HuH-7 (cell line): ENCODE results near the gene UGT1A1.
"Not testable (repeated sequence)": the region's sequence is repeated elsewhere in the genome, so short reads cannot be mapped to it uniquely, and the experiment has no call there.

Source experiments
- DNase-seq: peaks from one replicate; pipeline ENCODE4 v3.0.0; 2011; ENCODE audit warnings: low spot score

Gene UGT1A1

GRCh38 chr2:233760043-233760442, at the start of gene UGT1A1:
TSS of gene UGT1A1 (plus strand) at chr2:233760270. CDS start at chr2:233760288, 18 bp downstream.
- DNase-seq: peak; percentile 35

DNA sequence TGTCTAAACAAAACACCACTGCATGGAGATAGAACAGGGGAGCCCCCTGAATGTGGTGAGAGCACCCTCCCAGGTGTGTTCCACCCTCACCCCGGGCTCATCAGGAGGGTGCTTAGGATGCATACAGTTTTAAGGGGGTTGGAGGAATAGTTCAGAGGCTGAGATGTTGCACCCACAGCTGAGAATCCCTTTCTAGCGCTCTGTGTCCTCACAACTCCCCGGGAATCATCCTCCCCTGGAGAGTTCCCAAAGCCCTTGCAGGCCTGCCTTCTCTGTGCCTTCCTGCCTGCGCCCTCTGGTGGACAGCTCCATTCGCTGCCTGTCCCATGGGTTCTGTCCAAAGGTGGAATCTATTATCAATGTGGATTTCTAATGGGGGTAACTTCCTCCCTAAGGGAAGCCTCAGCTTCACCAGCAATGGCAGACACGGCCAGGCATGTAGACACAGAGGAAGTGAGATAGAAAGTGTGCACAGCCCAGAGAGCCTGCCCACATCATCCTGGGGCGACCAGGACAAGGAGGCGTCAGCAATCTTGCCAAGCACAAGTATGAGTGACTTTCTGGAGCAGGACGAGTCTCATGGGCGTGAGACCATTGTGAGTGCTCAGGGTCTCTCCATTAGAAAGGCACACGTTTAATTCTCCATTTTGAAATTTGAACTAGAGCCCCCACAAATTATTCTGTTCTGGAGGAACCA, 48.6 kb upstream of the UGT1A1 start:
- DNase-seq: peak; percentile 70

DNA sequence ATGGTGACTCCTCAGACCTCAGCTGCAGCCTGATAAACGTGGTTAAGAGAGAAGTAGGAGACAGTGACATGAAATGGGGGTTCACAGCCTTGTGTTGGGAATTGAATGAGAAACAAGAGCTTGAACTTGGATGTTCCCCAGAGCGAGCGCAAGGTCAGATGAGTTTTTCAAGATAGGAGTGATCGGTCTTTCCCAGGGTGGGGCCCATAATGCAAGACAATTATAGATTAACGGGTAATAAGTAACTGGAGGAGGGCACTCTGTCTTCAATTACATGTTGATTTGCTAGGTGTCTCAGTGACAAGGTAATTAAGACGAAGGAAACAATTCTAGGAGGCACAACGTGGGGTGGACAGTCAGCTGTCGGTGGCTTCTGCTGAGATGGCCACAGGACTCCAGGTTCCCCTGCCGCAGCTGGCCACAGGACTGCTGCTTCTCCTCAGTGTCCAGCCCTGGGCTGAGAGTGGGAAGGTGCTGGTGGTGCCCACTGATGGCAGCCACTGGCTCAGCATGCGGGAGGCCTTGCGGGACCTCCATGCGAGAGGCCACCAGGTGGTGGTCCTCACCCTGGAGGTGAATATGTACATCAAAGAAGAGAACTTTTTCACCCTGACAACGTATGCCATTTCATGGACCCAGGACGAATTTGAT, 47.3 kb upstream of the UGT1A1 start, which contains the start of gene UGT1A5:
Gene UGT1A5, plus strand, starts transcription at position 297 of the 651 bp plus-strand sequence. Its CDS starts 85 bp downstream, at position 382.
- no peak for DNase-seq

DNA sequence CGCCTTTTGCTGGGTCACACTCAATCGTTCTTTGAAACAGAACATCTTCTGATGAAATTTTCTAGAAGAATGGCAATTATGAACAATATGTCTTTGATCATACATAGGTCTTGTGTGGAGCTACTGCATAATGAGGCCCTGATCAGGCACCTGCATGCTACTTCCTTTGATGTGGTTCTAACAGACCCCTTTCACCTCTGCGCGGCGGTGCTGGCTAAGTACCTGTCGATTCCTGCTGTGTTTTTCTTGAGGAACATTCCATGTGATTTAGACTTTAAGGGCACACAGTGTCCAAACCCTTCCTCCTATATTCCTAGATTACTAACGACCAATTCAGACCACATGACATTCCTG, 46.8 kb upstream of the UGT1A1 start:
- DNase-seq: no peak

DNA sequence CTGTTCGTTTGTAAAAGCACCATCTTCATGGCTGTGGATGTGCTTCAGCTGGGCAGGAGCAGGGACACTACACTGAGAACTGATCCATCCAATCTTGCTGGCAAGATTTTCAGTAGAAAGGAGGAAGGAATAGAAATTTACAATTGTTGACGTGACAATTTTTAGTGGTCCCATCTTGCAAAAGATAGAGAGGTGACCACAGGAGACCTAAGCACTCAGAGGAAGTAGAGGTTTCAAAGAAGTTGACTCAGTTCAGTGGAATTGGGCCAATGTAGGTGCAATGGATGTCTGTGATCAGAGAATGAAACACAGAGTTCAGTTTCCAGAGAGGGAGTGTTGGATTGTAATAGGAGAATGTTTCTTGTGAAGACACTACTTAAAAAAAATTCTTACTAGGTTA, 45.9 kb upstream of the UGT1A1 start:
- no peak for DNase-seq

DNA sequence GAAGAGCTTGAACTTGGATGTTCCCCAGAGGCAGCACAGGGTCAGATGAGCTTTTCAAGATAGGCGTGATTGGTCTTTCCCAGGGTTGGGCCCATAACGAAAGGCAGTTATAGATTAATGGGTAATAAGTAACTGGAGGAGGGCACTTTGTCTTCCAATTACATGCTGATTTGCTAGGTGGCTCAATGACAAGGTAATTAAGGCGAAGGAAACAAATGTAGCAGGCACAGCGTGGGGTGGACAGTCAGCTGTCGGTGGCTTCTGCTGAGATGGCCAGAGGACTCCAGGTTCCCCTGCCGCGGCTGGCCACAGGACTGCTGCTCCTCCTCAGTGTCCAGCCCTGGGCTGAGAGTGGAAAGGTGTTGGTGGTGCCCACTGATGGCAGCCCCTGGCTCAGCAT, 41.5 kb upstream of the UGT1A1 start, which contains the start of gene UGT1A4:
Gene UGT1A4, plus strand, starts transcription at position 185 of the 400 bp plus-strand sequence. Its CDS starts 85 bp downstream, at position 270.
- DNase-seq: no peak

DNA sequence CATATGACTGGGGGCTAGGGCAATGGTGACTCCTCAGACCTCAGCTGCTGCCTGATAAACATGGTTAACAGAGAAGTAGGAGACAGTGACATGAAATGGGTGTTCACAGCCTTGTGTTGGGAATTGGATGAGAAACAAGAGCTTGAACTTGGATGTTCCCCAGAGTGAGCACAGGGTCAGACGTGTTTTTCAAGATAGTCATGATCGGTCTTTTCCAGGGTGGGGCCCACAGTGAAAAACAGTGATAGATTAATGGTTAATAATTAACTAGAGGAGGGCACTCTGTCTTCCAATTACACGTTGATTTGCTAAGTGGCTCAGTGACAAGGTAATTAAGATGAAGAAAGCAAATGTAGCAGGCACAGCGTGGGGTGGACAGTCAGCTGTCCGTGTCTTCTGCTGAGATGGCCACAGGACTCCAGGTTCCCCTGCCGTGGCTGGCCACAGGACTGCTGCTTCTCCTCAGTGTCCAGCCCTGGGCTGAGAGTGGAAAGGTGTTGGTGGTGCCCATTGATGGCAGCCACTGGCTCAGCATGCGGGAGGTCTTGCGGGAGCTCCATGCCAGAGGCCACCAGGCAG, 31.3 kb upstream of the UGT1A1 start, which contains the start of gene UGT1A3:
Gene UGT1A3, plus strand, starts transcription at position 320 of the 579 bp plus-strand sequence. Its CDS starts 85 bp downstream, at position 405.
- DNase-seq: peak; percentile 26

- peak; percentile 29 for DNase-seq
These were observed 23.0 kb upstream of the UGT1A1 start for GRCh38 chr2:233736868-233737653.

DNA sequence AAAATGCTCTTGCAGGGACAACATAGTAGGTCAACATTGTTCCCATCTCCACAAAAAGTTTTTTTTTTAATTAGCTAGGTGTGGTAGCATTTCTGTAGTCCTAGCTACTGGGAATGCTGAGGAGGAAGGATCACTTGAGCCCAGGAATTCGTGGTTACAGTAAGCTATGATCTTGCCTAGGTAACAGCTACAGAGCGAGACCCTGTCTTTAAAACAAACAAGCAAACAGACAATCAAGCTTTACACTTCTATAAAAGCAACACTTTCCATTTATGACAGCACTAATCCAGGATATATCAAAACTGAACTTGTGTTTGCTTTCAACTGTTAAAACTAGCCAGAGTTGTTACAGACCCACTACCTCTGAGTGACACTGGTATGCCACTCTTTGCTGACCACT, 19.2 kb upstream of the UGT1A1 start:
- DNase-seq: no peak

DNA sequence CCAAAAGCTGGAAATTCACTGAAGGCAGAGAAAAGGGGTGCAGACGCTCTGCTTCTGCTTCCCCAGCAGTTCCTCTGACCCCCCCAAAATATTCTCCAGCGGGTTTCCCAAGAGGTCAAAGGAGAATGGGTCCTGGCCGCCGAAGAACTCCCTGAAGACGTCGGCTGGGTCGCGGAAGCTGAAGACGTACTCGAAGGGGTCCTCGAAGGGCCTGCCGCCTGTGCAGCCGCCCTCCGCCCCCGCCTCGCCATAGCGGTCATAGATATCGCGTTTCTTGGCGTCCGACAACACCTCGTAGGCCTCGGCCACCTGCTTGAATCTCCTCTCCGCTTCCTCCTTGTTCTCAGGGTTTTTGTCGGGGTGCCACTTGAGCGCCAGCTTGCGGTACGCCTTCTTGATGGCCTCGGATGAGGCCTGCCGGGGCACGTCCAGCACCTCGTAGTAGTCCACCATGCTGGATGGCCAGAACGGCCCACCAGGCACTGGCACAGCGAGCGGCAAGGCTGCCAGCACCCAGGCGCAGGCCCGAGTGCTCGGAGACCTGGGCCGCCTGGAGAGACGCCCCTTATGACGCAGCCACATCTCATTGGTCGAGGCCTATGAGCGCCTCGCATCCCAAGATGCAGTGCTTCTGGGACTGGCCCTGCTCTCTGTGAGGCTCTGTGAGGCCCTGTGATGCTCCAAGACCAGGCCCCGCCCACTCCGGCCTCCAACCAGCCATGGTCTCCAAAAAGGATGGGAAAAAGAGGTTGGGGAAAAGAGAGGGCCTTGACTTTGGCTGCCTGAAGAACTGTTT, 16.4 kb upstream of the UGT1A1 start:
- DNase-seq: no peak

- peak; percentile 77 for DNase-seq
These were observed 14.9 kb upstream of the UGT1A1 start for GRCh38 chr2:233745073-233745755.

- not testable (repeated sequence) for DNase-seq
These were observed 14.2 kb upstream of the UGT1A1 start for GRCh38 chr2:233745838-233746237.

DNA sequence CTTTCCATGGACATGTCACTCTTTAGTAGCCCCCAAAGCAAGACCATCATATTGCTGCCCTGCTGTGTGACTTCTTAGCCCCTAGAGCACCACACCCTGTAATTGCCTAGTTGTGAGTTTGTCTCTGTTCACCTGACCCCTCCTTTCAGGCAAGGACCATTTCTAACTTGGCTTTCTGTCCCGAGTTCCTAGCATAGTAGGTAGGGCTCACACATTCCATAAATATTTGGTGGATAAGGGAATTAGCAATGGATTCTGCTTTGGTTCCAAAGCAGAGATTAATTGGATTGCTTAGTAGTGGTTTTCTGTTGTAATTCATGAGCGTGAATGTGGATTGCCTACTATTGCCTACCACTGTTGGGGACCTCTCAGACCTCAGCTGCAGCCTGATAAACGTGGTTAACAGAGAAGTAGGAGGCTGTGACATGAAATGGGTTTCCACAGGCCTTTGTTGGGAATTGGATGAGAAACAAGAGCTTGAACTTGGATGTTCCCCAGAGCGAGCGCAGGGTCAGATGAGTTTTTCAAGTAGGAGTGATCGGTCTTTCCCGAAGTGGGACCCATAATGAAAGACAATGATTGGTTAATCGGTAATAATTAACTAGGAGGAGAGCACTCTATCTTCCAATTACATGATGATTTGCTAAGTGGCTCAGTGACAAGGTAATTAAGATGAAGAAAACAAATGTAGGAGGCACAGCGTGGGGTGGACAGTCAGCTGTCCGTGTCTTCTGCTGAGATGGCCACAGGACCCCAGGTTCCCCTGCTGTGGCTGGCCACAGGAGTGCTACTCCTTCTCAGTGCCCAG, 13.4 kb upstream of the UGT1A1 start:
- DNase-seq: no peak

- DNase-seq: no peak
These were observed 12.9 kb upstream of the UGT1A1 start for GRCh38 chr2:233747283-233747544.

- not testable (repeated sequence) for DNase-seq
These were observed 9.4 kb upstream of the UGT1A1 start for GRCh38 chr2:233750689-233751088.

GRCh38 chr2:233751212-233752009, 8.7 kb upstream of the UGT1A1 start:
- DNase-seq: not testable (repeated sequence)

- DNase-seq: no peak
These were observed 5.0 kb upstream of the UGT1A1 start for GRCh38 chr2:233754872-233755611.

DNA sequence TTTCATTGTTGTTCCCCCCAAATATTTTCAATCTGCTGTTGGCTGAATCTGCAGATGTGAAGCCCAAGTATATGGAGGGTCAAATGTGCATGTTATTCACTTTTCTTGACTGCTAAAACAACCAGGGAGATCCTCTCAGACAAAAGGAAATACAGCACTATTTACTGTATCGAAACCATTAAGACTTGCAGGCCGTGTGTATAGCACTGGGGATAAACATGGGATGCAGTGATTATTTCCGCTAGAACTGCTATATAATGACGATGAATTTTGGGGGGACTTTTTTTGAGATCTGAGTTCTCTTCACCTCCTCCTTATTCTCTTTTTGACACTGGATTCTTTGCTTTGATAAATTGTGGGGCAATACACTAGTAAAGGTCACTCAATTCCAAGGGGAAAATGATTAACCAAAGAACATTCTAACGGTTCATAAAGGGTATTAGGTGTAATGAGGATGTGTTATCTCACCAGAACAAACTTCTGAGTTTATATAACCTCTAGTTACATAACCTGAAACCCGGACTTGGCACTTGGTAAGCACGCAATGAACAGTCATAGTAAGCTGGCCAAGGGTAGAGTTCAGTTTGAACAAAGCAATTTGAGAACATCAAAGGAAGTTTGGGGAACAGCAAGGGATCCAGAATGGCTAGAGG, 3.5 kb upstream of the UGT1A1 start:
- DNase-seq: peak; percentile 86
